RWPE1 (cell line): ENCODE results near the gene RDH14.

Experiments
- CTCF ChIA-PET: fragments of 350-600 bp; sonication (Branson Sonifier 250); formaldehyde crosslinking; extraction: SDS; loops from one replicate; lab custom pipeline; 2021; lab: Yijun Ruan, JAX
- POLR2A ChIA-PET: fragments of 400-600 bp; formaldehyde crosslinking; extraction: SDS; loops from one replicate; lab custom pipeline; 2020; ENCODE audit warnings: antibody characterized with exemption; ENCODE audit not compliant: low non-redundant PET; lab: Yijun Ruan, JAX
- DNase-seq: peaks from one replicate; pipeline ENCODE4 v3.0.0; 2012; ENCODE audit warnings: low spot score
- H3K27ac ChIP-seq: fragments of 450-650 bp; 2 replicates; pipeline ENCODE4 v1.5.1; 2017
- CTCF ChIP-seq: fragments of 450-650 bp; conservative IDR thresholded peaks from 2 replicates; pipeline ENCODE4 v1.5.1; 2017; ENCODE audit warnings: low read depth, mild to moderate bottlenecking

Gene RDH14

GRCh38 chr2:18558458-18558857 is 2.0 kb downstream of the RDH14 start:
- CTCF ChIA-PET: no interaction called here
- no peak overlapping the region for H3K27ac ChIP-seq
- POLR2A ChIA-PET: no interaction called here
- TF ChIP-seq CTCF: no peak
- DNase-seq: no peak

- CTCF ChIA-PET: no interaction called here
- TF ChIP-seq CTCF: no peak
- H3K27ac ChIP-seq: no peak overlapping the region
- no peak for DNase-seq
- POLR2A ChIA-PET: no interaction called here
Measured at GRCh38 chr2:18557121-18557520, 3.3 kb downstream of the RDH14 start.

- ChIA-PET CTCF (interaction anchor here (0.6 kb wide), 1 partner anchor 1188 kb away, joined by 3 read pairs; no protein-coding TSS in a partner anchor), POLR2A (no interaction called here)
- TF ChIP-seq CTCF: no peak
- no peak for DNase-seq
- no peak overlapping the region for H3K27ac ChIP-seq
Measured at GRCh38 chr2:18552351-18553077, 7.9 kb downstream of the RDH14 start.

GRCh38 chr2:18551623-18552022 is 8.8 kb downstream of the RDH14 start:
- no peak for TF ChIP-seq CTCF
- no peak overlapping the region for H3K27ac ChIP-seq
- ChIA-PET POLR2A (no interaction called here), CTCF (interaction anchor here (0.6 to 0.9 kb wide), 2 partner anchors 43 to 1189 kb away, joined by 3 read pairs; no protein-coding TSS in a partner anchor)
- no peak for DNase-seq

- DNase-seq: no peak
- CTCF ChIA-PET: interaction anchor here (0.9 kb wide), 1 partner anchor 43 kb away, joined by 3 read pairs; no protein-coding TSS in a partner anchor
- no peak for TF ChIP-seq CTCF
- H3K27ac ChIP-seq: no peak overlapping the region
- POLR2A ChIA-PET: no interaction called here
Measured at GRCh38 chr2:18551169-18551568, 9.3 kb downstream of the RDH14 start.

GRCh38 chr2:18550433-18550832 is 10.0 kb downstream of the RDH14 start:
- POLR2A ChIA-PET: no interaction called here
- CTCF ChIA-PET: no interaction called here
- TF ChIP-seq CTCF: no peak
- H3K27ac ChIP-seq: no peak overlapping the region
- DNase-seq: no peak
